IMR-90 (cell line): ENCODE data around the gene IFT57. TPM values are rescaled to one million over a fixed set of nuclear protein-coding genes. Genes with fewer than 3 reads are reported as not detected.

Experiments used
- ATAC-seq: fragments of 200-7000 bp; cut with Tn5 transposase; 2 replicates; pipeline ENCODE4 v1.9.1; 2020; ENCODE audit warnings: low read depth, mild to moderate bottlenecking, moderate library complexity
- BruUV-seq: library from RNA; stranded (reverse); fragments of 400-500 nt; replicated peaks from 2 replicates; lab custom pipeline; 2021; lab: Mats Ljungman, UMichigan
- CTCF ChIA-PET: fragments of 300-600 bp; formaldehyde crosslinking; extraction: SDS; loops from one replicate; lab custom pipeline; 2021; ENCODE audit warnings: antibody characterized with exemption; lab: Yijun Ruan, JAX
- POLR2A ChIA-PET: fragments of 300-600 bp; sonication (Branson Sonifier 250); formaldehyde crosslinking; loops from one replicate; lab custom pipeline; 2022; ENCODE audit warnings: antibody characterized with exemption; ENCODE audit not compliant: unreplicated experiment; lab: Charles Lee
- DNase-seq: peaks from one replicate; pipeline ENCODE4 v3.0.0; 2013
- H2AFZ ChIP-seq: replicated peaks from 2 replicates; pipeline ENCODE3; 2013; ENCODE audit warnings: low read length, mild to moderate bottlenecking; ENCODE audit not compliant: poor library complexity
- H2AK5ac ChIP-seq: 2 replicates; pipeline ENCODE4 v1.6.1; 2013; ENCODE audit warnings: low read depth, low read length, inconsistent platforms
- H2AK9ac ChIP-seq: replicated peaks from 2 replicates; pipeline ENCODE3; 2013; ENCODE audit warnings: mild to moderate bottlenecking, low read depth, low read length, moderate library complexity; ENCODE audit not compliant: poor library complexity
- H2BK120ac ChIP-seq: 2 replicates; pipeline ENCODE4 v1.6.1; 2013; ENCODE audit warnings: low read depth, low read length, inconsistent platforms
- H2BK15ac ChIP-seq: 3 replicates; pipeline ENCODE4 v1.6.1; 2013; ENCODE audit warnings: low read depth, low read length, inconsistent platforms
- H2BK20ac ChIP-seq: 2 replicates; pipeline ENCODE4 v1.6.1; 2013; ENCODE audit warnings: low read depth, mild to moderate bottlenecking, inconsistent platforms, low read length, moderate library complexity
- H2BK5ac ChIP-seq: 2 replicates; pipeline ENCODE4 v1.6.1; 2013; ENCODE audit warnings: mild to moderate bottlenecking, low read depth, low read length, inconsistent platforms; ENCODE audit not compliant: poor library complexity, severe bottlenecking
- H3K14ac ChIP-seq: replicated peaks from 2 replicates; pipeline ENCODE4 v1.6.1; 2013; ENCODE audit warnings: low read depth, low read length, inconsistent platforms
- H3K18ac ChIP-seq: 2 replicates; pipeline ENCODE4 v1.6.1; 2013; ENCODE audit warnings: low read depth, low read length, control low read depth
- H3K23ac ChIP-seq: 2 replicates; pipeline ENCODE4 v1.6.1; 2013; ENCODE audit warnings: low read depth, low read length, inconsistent platforms
- H3K27ac ChIP-seq: 2 replicates; pipeline ENCODE4 v1.5.1; 2013; ENCODE audit warnings: mild to moderate bottlenecking, control low read depth, low read length; ENCODE audit not compliant: insufficient read depth
- H3K27me3 ChIP-seq: 2 replicates; pipeline ENCODE4 v1.6.1; 2013; ENCODE audit warnings: low read length; ENCODE audit not compliant: control insufficient read depth, insufficient read depth
- H3K36me3 ChIP-seq: 2 replicates; pipeline ENCODE4 v1.6.1; 2013; ENCODE audit warnings: low read length, mixed read lengths; ENCODE audit not compliant: control insufficient read depth, insufficient read depth
- H3K4ac ChIP-seq: 2 replicates; pipeline ENCODE4 v1.6.1; 2013; ENCODE audit warnings: low read depth, low read length, inconsistent platforms
- H3K4me1 ChIP-seq: 2 replicates; pipeline ENCODE4 v1.6.1; 2013; ENCODE audit warnings: low read length, mixed read lengths; ENCODE audit not compliant: control insufficient read depth, insufficient read depth
- H3K4me2 ChIP-seq: 2 replicates; pipeline ENCODE4 v1.6.1; 2013; ENCODE audit warnings: low read depth, mild to moderate bottlenecking, control low read depth, low read length, moderate library complexity
- H3K4me3 ChIP-seq: 2 replicates; pipeline ENCODE4 v1.5.1; 2013; ENCODE audit warnings: low read depth, mild to moderate bottlenecking, control low read depth, low read length, moderate library complexity; ENCODE audit not compliant: insufficient read depth
- H3K56ac ChIP-seq: 2 replicates; pipeline ENCODE4 v1.6.1; 2013; ENCODE audit warnings: low read length, inconsistent platforms; ENCODE audit not compliant: insufficient read depth; ENCODE audit errors: extremely low read depth
- H3K79me1 ChIP-seq, 2 experiments: 2 replicates each; pipeline ENCODE4 v1.6.1; 2013; ENCODE audit warnings: low read length in 2 of 2, inconsistent platforms in 1 of 2, low read depth in 1 of 2
- H3K9ac ChIP-seq: 2 replicates; pipeline ENCODE4 v1.6.1; 2013; ENCODE audit warnings: low read depth, low read length, control low read depth
- H3K9me1 ChIP-seq: 2 replicates; pipeline ENCODE4 v1.6.1; 2013; ENCODE audit warnings: low read length, inconsistent platforms; ENCODE audit not compliant: insufficient read depth
- H3K9me3 ChIP-seq: 2 replicates; pipeline ENCODE4 v1.6.1; 2013; ENCODE audit warnings: low read length; ENCODE audit not compliant: control insufficient read depth, insufficient read depth
- H4K20me1 ChIP-seq: 2 replicates; pipeline ENCODE4 v1.6.1; 2013; ENCODE audit warnings: low read length, inconsistent platforms; ENCODE audit not compliant: insufficient read depth
- H4K5ac ChIP-seq: 2 replicates; pipeline ENCODE4 v1.6.1; 2013; ENCODE audit warnings: mild to moderate bottlenecking, low read depth, low read length, control low read depth
- H4K8ac ChIP-seq, 2 experiments: 2 replicates each; pipeline ENCODE4 v1.6.1; 2013; ENCODE audit warnings: low read depth in 2 of 2, low read length in 2 of 2, control low read depth in 1 of 2, inconsistent platforms in 1 of 2
- H4K91ac ChIP-seq: 2 replicates; pipeline ENCODE4 v1.6.1; 2013; ENCODE audit warnings: low read depth, low read length, inconsistent platforms; ENCODE audit not compliant: insufficient read depth
- BHLHE40 ChIP-seq: fragments of 150-350 bp; IDR thresholded peaks from 2 replicates; pipeline ENCODE4 v1.6.1; 2016; ENCODE audit warnings: mild to moderate bottlenecking, low read depth, low read length
- FOS ChIP-seq: fragments of 150-350 bp; IDR thresholded peaks from 2 replicates; pipeline ENCODE4 v1.6.1; 2016; ENCODE audit warnings: low read depth, low read length
- MXI1 ChIP-seq: IDR thresholded peaks from 2 replicates; pipeline ENCODE4 v1.6.1; 2012; ENCODE audit warnings: low read depth, mild to moderate bottlenecking, low read length, moderate library complexity, borderline replicate concordance
- WGBS, 2 experiments: methylation state at CpG; one replicate each; pipeline versions ENCODE4 v1.1.5 to v1.1.7; 2013; ENCODE audit warnings: missing lambda C conversion rate in 2 of 2; ENCODE audit not compliant: insufficient read length in 1 of 2; ENCODE audit errors: extremely low coverage in 2 of 2; 5-methylcytosine and 5-hydroxymethylcytosine counted together
- dilution Hi-C: fragments of 300-500 bp; cut with HindIII; formaldehyde crosslinking; loops from one replicate; pipeline ENCODE4 v1.14.3; 2018; ENCODE audit warnings: low sequenced_read_pairs; ENCODE audit not compliant: unreplicated experiment
- in situ Hi-C: fragments of 300-500 bp; cut with MboI; formaldehyde crosslinking; loops from 3 replicates; pipeline ENCODE4 v1.14.3; 2019; ENCODE audit warnings: low sequenced_read_pairs, inconsistent platforms, mixed read lengths
- intact Hi-C: fragments of 100-400 bp; cut with micrococcal nuclease; formaldehyde crosslinking; loops from 2 replicates; pipeline ENCODE4 v1.10.0; 2022
- polyA plus RNA-seq, 3 experiments: library from polyadenylated mRNA; depleted of rRNA; stranded (reverse); fragments of >200 nt; gene quantifications; 2 replicates each; pipeline ENCODE4 v1.2.3, GENCODE V29; 2012; ENCODE audit warnings: low replicate concordance in 1 of 3
- total RNA-seq: library from RNA; depleted of rRNA; stranded (reverse); fragments of >200 nt; gene quantifications from 2 replicates; pipeline ENCODE4 v1.2.3, GENCODE V29; 2012

The IFT57 gene
- total and polyA plus RNA-seq, 2 of the 4 experiments (the other 2 are of a cell fraction): 30.0 to 35.3 TPM

- DNase-seq: no peak
Measured at GRCh38 chr3:108133858-108134554, 88.2 kb downstream of the IFT57 start.

More at GRCh38 chr3:108133858-108134554, 88.2 kb downstream of the IFT57 start:
- Histone ChIP-seq H3K79me1 (peaks cover 0 to 8% of the 10 kb centered on the region in 2 experiments; a peak in 1 of 4 replicates), H2BK15ac (peak overlapping the region; percentile 80; the same call in 2 of the 3 replicates), H3K27ac (peak overlapping the region; percentile 25; the same call in 1 of the 2 replicates), H3K4me1 (peaks cover 24% of the 10 kb centered on the region), H3K14ac (peak overlapping the region; percentile 89; the same call in 1 of the 2 replicates), H2AFZ (no peak overlapping the region), H4K5ac (peak overlapping the region; percentile 54; the same call in 1 of the 2 replicates), H4K20me1 (no peaks in the 10 kb centered on the region), H2BK120ac (peak overlapping the region; percentile 94), H3K56ac (no peak overlapping the region), H3K23ac (peak overlapping the region; percentile 71), H2BK5ac (peak overlapping the region; percentile 37), H3K9me1 (peaks cover 10% of the 10 kb centered on the region), H4K8ac (peak overlapping the region; percentile 20 to 59; a peak in 3 of 4 replicates), H3K9ac (no peak overlapping the region; the same call in 1 of the 2 replicates), H3K4me3 (no peak overlapping the region), H3K4me2 (peak overlapping the region; percentile 43; the same call in 1 of the 2 replicates), H4K91ac (peak overlapping the region; percentile 87; the same call in 1 of the 2 replicates), H2AK5ac (peak overlapping the region; percentile 82), H3K4ac (peak overlapping the region; percentile 89), H3K36me3 (no peaks in the 10 kb centered on the region), H3K27me3 (no peaks in the 10 kb centered on the region), H3K9me3 (no peaks in the 10 kb centered on the region), H3K18ac (peak overlapping the region; percentile 92), H2AK9ac (no peak overlapping the region), H2BK20ac (peak overlapping the region; percentile 92)
- no peak for TF ChIP-seq MXI1
- no peak for TF ChIP-seq BHLHE40
- no peak for TF ChIP-seq FOS
- POLR2A ChIA-PET: no interaction called here
- in situ Hi-C loops: no loop called here
- no CpG with 5 or more reads among the region's 5 CpGs for WGBS, 2 experiments
- no peak for ATAC-seq
- dilution Hi-C loops: no loop called here
- intact Hi-C loops: loop anchor here (5.0 kb wide), 1 partner anchor 88 kb away; the partner anchor contains the start of gene IFT57
- BruUV-seq: no TSS peak
- CTCF ChIA-PET: interaction anchor here (0.5 kb wide), 1 partner anchor 1570 kb away, joined by 3 read pairs; no protein-coding TSS in a partner anchor
